HG03025 (cell line): ENCODE results near the gene FRY.
A peak's percentile ranks its signal among the peaks of the same experiment; 100 is the strongest.

Experiments
- ATAC-seq: cut with Tn5 transposase; IDR thresholded peaks from one replicate; pipeline ENCODE4 v1.9.1; 2021; ENCODE audit warnings: mild to moderate bottlenecking, moderate library complexity; ENCODE audit not compliant: unreplicated experiment, low FRiP score

The FRY gene

GRCh38 chr13:32284927-32285632 is 253.5 kb downstream of the FRY start:
- no peak for ATAC-seq

GRCh38 chr13:32285633-32285965 is 254.0 kb downstream of the FRY start:
- no peak for ATAC-seq

- no peak for ATAC-seq
These were observed 265.6 kb downstream of the FRY start for GRCh38 chr13:32297206-32297605.

- no peak for ATAC-seq
These were observed 267.1 kb downstream of the FRY start for GRCh38 chr13:32298695-32299094.

- no peak for ATAC-seq
These were observed 268.3 kb downstream of the FRY start for GRCh38 chr13:32299893-32300292.

- ATAC-seq = no peak
These were observed 268.8 kb downstream of the FRY start for GRCh38 chr13:32300406-32300805.

GRCh38 chr13:32300920-32301319 is 269.3 kb downstream of the FRY start:
- no peak for ATAC-seq

- ATAC-seq = no peak
These were observed 270.9 kb downstream of the FRY start for GRCh38 chr13:32302461-32302860.

GRCh38 chr13:32305646-32306045 is 274.1 kb downstream of the FRY start:
- ATAC-seq = no peak

- ATAC-seq = no peak
These were observed 277.9 kb downstream of the FRY start for GRCh38 chr13:32309312-32310133.

- no peak for ATAC-seq
These were observed 278.6 kb downstream of the FRY start for GRCh38 chr13:32310134-32310706.

GRCh38 chr13:32311188-32311897 is 279.8 kb downstream of the FRY start:
- ATAC-seq = no peak

GRCh38 chr13:32314271-32315237 is 283.0 kb downstream of the FRY start:
- ATAC-seq = peak; percentile 18

GRCh38 chr13:32315238-32316027 is 283.9 kb downstream of the FRY start, which contains the start of the genes BRCA2 and ZAR1L:
TSS of gene BRCA2 (plus strand) at chr13:32315508. CDS start at chr13:32316461, 953 bp downstream.
TSS of gene ZAR1L (minus strand) at chr13:32315363. CDS start at chr13:32311925, 3,438 bp downstream.
- peak; percentile 95 for ATAC-seq

GRCh38 chr13:32316028-32316339 is 284.4 kb downstream of the FRY start:
- ATAC-seq = peak; percentile 65

GRCh38 chr13:32316501-32316900 is 284.9 kb downstream of the FRY start:
- no peak for ATAC-seq

- ATAC-seq = no peak
These were observed 286.3 kb downstream of the FRY start for GRCh38 chr13:32317716-32318465.

GRCh38 chr13:32320528-32320927 is 289.0 kb downstream of the FRY start:
- ATAC-seq = no peak
